ENCODE data around the gene ADH7. TPM values are rescaled to one million over a fixed set of nuclear protein-coding genes. Genes with fewer than 3 reads are reported as not detected.

ADH7 gene
- total RNA-seq, 1 experiment from 2014 or later = not detected

DNA sequence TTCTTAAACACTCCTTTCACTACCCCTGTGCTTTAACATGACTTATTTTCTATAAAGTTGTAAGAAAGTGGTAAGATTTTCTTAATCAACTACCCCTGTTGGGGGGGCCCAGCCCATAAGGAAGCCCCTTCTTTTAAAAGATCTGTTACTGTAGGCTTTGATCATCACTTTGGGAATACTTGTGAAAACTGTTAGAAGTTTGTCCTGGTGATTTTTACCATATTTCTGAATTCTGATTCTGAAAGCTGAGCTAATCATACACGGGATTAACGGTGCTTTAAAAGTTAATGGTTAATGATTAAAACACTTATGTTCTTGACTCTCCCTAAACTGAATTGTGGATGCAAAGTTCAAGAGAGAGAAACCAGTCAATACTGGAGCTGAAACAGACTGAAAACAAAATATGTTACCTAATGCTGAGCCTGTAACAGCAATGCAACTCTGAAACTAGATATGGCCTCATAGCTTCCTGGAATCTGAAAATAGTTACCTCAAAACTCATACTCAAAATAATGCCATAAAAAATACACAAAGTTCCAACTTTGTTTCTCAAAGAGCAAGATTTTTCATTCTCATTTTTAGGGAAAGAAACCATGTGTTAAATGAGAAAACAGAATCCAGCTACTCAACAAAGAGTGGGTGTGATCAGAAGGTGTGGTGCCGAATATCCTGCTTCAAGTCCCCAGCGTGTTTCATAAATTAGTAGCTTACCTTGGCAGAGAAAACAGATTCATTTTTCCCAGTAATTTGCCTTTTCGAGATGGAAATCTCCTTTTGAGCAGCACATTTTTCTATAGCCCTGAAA lies 31.6 kb downstream of the ADH7 start:
- Histone ChIP-seq H3K4me1 (ENCODE audit: control insufficient read depth in 1 of 2, insufficient read depth in 2 of 2, low read length in 2 of 2) (peaks cover 0 to 9% of the 10 kb centered on the region in 2 experiments; a peak in 1 of 4 replicates), H3K4me3 (replicated peaks in 1 of 2; ENCODE audit: low read depth in 1 of 2, low read length in 2 of 2) (no peak overlapping the region), H3K79me2 (ENCODE audit: insufficient read depth, low read length) (no peaks in the 10 kb centered on the region), H3K27ac (ENCODE audit: low read depth, low read length) (no peak overlapping the region), H3K9ac (ENCODE audit: low read length) (no peak overlapping the region), H3K9me3 (ENCODE audit: control insufficient read depth in 1 of 2, insufficient read depth in 1 of 2, low read depth in 1 of 2, low read length in 2 of 2) (no peaks in the 10 kb centered on the region), H3K27me3 (ENCODE audit: insufficient read depth, low read length) (no peaks in the 10 kb centered on the region), H3K36me3 (ENCODE audit: control insufficient read depth in 1 of 2, insufficient read depth in 2 of 2, low read length in 2 of 2) (no peaks in the 10 kb centered on the region), H4K20me1 (ENCODE audit: insufficient read depth) (no peaks in the 10 kb centered on the region), H3K4me2 (ENCODE audit: low read length) (no peak overlapping the region), H3K9me2 (ENCODE audit: insufficient read depth) (no peaks in the 10 kb centered on the region), H2AFZ (ENCODE audit: low read depth, low read length, poor library complexity, severe bottlenecking) (no peak overlapping the region)
- TF ChIP-seq TCF7L2 (IDR thresholded peaks at IDR 0.05; ENCODE audit: borderline replicate concordance, extremely low read depth, insufficient read depth, insufficient read length) = no peak
- TF ChIP-seq, protein P1, sequence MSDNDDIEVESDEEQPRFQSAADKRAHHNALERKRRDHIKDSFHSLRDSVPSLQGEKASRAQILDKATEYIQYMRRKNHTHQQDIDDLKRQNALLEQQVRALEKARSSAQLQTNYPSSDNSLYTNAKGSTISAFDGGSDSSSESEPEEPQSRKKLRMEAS (IDR thresholded peaks at IDR 0.05) = no peak
- TF ChIP-seq CEBPB (IDR thresholded peaks at IDR 0.05; ENCODE audit: low read depth) = no peak
- no peak for TF ChIP-seq CBX3 (IDR thresholded peaks at IDR 0.05; ENCODE audit: low read depth)
- TF ChIP-seq SIN3A (IDR thresholded peaks at IDR 0.05; ENCODE audit: low read depth) = no peak
- TF ChIP-seq, protein P2, sequence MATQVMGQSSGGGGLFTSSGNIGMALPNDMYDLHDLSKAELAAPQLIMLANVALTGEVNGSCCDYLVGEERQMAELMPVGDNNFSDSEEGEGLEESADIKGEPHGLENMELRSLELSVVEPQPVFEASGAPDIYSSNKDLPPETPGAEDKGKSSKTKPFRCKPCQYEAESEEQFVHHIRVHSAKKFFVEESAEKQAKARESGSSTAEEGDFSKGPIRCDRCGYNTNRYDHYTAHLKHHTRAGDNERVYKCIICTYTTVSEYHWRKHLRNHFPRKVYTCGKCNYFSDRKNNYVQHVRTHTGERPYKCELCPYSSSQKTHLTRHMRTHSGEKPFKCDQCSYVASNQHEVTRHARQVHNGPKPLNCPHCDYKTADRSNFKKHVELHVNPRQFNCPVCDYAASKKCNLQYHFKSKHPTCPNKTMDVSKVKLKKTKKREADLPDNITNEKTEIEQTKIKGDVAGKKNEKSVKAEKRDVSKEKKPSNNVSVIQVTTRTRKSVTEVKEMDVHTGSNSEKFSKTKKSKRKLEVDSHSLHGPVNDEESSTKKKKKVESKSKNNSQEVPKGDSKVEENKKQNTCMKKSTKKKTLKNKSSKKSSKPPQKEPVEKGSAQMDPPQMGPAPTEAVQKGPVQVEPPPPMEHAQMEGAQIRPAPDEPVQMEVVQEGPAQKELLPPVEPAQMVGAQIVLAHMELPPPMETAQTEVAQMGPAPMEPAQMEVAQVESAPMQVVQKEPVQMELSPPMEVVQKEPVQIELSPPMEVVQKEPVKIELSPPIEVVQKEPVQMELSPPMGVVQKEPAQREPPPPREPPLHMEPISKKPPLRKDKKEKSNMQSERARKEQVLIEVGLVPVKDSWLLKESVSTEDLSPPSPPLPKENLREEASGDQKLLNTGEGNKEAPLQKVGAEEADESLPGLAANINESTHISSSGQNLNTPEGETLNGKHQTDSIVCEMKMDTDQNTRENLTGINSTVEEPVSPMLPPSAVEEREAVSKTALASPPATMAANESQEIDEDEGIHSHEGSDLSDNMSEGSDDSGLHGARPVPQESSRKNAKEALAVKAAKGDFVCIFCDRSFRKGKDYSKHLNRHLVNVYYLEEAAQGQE (IDR thresholded peaks at IDR 0.05; ENCODE audit: low read depth) = no peak
- TF ChIP-seq FOSL1 (IDR thresholded peaks at IDR 0.05; ENCODE audit: low read depth) = no peak
- no peak for TF ChIP-seq ELF1 (IDR thresholded peaks at IDR 0.05; ENCODE audit: borderline replicate concordance, low read depth)
- TF ChIP-seq, protein P3, sequence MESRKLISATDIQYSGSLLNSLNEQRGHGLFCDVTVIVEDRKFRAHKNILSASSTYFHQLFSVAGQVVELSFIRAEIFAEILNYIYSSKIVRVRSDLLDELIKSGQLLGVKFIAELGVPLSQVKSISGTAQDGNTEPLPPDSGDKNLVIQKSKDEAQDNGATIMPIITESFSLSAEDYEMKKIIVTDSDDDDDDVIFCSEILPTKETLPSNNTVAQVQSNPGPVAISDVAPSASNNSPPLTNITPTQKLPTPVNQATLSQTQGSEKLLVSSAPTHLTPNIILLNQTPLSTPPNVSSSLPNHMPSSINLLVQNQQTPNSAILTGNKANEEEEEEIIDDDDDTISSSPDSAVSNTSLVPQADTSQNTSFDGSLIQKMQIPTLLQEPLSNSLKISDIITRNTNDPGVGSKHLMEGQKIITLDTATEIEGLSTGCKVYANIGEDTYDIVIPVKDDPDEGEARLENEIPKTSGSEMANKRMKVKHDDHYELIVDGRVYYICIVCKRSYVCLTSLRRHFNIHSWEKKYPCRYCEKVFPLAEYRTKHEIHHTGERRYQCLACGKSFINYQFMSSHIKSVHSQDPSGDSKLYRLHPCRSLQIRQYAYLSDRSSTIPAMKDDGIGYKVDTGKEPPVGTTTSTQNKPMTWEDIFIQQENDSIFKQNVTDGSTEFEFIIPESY (IDR thresholded peaks at IDR 0.05; ENCODE audit: extremely low read depth, insufficient replicate concordance, low read length) = no peak
- TF ChIP-seq, protein P4, sequence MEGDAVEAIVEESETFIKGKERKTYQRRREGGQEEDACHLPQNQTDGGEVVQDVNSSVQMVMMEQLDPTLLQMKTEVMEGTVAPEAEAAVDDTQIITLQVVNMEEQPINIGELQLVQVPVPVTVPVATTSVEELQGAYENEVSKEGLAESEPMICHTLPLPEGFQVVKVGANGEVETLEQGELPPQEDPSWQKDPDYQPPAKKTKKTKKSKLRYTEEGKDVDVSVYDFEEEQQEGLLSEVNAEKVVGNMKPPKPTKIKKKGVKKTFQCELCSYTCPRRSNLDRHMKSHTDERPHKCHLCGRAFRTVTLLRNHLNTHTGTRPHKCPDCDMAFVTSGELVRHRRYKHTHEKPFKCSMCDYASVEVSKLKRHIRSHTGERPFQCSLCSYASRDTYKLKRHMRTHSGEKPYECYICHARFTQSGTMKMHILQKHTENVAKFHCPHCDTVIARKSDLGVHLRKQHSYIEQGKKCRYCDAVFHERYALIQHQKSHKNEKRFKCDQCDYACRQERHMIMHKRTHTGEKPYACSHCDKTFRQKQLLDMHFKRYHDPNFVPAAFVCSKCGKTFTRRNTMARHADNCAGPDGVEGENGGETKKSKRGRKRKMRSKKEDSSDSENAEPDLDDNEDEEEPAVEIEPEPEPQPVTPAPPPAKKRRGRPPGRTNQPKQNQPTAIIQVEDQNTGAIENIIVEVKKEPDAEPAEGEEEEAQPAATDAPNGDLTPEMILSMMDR (IDR thresholded peaks at IDR 0.05 in 2 of 3, conservative IDR thresholded peaks at IDR 0.05 in 1 of 3; ENCODE audit: borderline replicate concordance in 1 of 3, insufficient read depth in 1 of 3, low read depth in 2 of 3, low read length in 2 of 3) = no peak
- DNase-seq (ENCODE audit: low read depth, low spot score) = no peak
- ChIA-PET CTCF (interaction anchor here (0.9 to 2.2 kb wide), 4 partner anchors 55 to 408 kb away, joined by 3 to 5 read pairs (median 4); partner anchors contain the start of gene METAP1), POLR2A (no interaction called here), RAD21 (ENCODE audit: low non-redundant PET in 1 of 2, low total read pairs in 2 of 2, uncharacterized antibody in 2 of 2, unreplicated experiment in 2 of 2) (no interaction called here)
- intact Hi-C loops (cut with micrococcal nuclease) = loop anchor here (2.0 kb wide), 1 partner anchor 59 kb away; no protein-coding TSS in a partner anchor
- ATAC-seq = no peak
- no TSS peak for BruUV-seq (replicated peaks)

Measured in HCT116 (cell line).